AG20443 (cell line): ENCODE results near the gene SCN8A.
"Not testable (repeated sequence)": the region's sequence is repeated elsewhere in the genome, so short reads cannot be mapped to it uniquely, and the experiment has no call there.

ENCODE experiments used
- DNase-seq: peaks from one replicate; pipeline ENCODE4 v3.0.0; 2012; ENCODE audit warnings: low spot score, mixed read lengths

SCN8A gene

DNA sequence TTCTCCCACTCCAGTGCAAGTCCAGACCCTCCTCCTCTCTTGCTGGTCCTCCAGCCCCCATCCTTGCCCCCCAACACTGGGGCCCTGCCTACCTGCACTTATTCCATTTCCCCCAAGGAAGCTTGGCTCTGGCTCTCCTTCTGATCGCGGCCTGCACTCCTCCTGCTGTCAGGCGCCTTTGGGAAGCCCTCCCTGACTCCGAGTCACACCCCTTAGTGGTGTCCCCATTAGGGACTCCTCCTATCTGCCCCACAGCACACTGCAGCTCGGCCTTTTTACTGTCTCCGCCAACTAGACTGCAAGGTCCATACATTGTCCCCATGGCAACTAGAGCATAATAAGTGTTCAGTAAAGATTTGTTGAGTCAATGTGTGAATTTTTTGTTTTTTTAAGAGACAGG, 224.5 kb downstream of the SCN8A start:
- DNase-seq, result no peak

DNA sequence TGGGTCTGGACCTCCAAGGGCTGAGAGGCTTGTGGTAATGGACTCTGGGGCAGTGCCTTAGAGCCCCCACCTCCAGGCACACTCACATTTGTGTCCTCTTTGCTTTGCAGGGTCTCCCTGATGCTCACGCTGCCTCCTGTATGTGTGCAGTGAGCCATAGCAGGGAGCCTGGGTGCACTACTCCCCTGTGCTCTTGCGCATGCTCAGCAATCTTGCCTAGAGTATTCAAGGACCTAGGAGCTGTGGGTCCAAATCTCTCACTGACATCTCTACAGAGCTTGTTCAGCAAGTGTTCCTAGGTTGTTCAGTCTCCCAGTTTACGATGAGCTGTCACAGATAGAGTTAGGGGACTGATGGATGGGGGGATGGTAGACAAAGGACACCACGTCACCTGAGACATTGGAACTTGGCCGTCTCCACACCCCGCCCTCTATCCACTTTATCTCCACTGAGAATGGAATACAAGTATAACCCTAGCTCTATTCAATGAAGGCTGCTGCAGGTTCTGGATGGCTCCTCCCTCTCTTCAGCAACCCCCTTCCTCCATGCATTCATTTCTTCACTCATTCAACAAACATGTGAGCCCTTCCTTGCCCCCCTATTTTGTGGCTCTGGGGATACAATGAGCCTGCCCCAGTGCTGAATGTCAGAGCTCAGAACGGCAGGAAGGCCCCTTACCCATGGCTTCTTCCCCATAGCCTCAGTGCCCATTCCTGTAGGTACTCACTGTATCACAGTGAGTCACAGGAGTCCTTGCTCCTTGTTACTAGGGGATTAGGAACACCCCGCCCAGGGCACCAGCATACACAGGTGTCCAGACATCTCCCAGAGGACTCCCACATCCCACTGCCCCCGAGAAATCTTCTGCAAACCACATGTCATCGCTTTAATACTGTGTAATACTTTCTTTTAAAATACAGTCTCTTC, 226.3 kb downstream of the SCN8A start:
- DNase-seq, result no peak

DNA sequence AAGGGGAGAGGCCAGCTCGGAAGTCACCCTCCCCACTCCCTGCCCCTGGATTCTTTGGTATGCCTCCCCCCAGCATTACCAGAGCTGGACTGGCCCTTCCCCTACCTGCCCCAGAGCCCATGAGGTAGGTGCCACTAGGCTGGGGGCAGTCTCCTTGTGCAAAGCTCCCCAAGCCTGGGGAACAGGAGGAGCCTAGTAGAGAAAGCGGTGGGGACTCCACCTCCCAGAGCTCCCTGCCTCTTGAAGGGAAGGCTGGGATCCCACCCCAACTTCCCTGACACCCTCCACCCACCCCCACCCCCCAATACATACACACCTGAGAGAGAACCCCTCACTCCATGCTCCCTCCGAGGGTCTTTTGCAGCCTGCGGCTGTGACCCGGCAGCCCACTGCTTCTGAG, 227.1 kb downstream of the SCN8A start:
- no peak for DNase-seq

DNA sequence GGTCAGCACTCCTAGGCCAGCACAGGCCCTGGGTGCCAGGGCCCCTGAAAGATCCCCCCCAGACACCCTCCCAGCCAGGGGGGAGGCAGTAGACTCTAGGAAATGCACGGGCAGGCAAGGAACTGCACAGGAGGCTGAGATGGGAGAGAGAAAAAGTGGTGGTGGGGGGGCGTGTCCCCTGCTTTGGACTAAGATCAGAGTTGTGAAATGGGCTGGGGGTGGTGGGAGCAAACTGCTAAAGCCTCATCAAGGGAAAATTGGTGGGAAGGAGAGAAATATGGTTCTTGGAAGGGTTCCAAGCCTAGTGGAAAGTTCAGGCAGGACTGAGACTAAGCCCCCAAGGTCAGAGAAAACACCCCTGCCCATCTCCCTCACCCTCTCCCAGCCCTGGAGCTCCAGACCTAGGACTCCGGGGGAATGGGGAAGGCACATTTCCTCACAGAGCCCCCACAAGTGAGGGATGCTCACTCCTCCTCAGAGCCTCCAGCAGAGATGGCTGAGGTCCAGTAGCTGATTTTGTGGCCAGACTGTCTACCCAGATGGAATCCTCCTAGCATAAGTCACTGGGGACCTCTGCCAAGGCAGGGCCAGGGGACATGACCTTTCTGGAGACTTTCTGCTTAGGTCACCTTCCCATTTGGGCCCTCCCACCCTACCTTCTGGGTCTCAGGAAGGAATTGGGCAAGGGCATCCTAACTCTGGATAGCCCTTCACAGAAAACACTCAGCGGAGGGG, 227.7 kb downstream of the SCN8A start:
- peak; percentile 87 for DNase-seq

DNA sequence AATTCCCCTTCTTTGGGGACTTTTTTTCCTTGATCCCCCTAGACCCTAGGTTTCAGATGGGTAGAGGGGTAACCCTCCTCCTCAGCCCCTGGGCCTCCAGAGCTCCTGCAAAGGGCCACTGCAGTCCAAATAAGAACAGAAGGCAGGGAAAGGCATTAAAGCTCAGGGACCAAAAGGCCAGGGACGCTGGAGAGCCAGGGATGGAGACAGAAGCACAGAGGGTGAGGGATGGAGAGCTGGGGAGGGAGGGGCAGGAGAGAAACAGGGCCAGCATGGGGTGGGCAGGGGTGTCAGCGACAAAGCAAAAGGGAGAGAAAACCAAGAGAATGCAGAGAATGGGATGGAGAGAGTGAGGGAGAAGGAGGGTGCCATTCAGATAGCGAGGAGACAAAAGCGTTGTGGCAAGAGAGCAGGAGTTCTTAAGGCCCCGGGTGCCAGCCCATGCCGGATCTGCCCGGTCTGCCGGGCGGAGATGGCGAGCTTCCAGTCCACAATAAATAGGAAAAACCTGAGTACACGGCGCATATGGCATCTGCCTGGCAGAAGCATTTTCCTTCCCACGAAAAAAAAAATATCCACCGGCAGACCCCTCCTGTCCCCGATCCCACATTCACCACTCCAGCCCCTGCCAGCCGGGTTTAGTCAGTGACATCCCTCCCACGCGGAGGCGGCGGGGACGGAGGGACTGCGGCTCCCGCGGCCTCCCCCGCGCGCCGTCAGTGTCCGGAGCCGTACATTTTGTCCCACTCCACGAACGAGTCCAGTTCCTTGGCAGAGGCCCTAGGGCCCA, 228.9 kb downstream of the SCN8A start:
- peak; percentile 50 for DNase-seq

DNA sequence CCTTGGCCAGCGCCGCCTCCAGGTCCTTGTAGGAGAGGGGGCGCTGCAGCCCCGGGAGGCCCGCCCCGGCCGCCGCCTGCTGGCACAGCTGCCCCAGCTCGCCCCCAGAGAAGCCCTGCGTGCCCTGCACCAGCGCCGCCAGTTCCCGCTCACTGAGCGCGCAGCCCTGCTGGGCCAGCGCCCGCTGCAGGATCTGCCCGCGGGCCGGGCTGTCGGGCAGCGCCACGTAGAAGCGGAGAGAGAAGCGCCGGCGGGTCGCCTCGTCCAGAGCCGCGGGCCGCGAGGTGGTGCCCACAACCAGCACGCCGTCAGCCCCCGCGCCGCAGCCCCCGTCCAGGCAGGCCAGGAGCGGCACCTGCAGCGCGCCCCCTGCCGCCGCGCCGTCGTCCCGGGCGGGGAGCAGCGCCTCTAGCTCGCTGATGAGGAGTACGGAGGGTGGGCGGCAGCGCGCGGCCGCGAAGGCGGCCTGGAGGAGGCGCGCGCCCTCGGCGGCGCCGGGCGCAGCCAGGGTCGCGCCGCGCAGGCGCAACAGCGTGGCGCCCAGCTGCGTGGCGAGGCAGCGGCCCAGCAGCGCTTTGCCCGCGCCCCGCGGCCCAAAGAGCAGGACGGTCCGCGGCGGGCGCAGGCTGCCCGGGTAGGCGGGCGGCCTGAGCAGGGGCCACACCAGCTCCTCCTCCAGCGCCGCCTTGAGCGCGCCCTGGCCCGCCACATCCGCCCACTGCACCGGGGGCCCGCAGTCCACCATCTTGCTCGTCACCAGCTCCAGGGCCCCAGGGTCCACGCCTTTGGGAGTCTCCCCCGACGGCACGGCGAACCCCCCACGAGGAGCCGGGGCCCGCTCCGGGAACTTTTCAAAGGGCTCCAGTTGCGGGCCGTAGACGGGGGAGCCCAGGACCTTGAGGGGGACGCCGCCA, 229.8 kb downstream of the SCN8A start:
- peak; percentile 94 for DNase-seq

DNA sequence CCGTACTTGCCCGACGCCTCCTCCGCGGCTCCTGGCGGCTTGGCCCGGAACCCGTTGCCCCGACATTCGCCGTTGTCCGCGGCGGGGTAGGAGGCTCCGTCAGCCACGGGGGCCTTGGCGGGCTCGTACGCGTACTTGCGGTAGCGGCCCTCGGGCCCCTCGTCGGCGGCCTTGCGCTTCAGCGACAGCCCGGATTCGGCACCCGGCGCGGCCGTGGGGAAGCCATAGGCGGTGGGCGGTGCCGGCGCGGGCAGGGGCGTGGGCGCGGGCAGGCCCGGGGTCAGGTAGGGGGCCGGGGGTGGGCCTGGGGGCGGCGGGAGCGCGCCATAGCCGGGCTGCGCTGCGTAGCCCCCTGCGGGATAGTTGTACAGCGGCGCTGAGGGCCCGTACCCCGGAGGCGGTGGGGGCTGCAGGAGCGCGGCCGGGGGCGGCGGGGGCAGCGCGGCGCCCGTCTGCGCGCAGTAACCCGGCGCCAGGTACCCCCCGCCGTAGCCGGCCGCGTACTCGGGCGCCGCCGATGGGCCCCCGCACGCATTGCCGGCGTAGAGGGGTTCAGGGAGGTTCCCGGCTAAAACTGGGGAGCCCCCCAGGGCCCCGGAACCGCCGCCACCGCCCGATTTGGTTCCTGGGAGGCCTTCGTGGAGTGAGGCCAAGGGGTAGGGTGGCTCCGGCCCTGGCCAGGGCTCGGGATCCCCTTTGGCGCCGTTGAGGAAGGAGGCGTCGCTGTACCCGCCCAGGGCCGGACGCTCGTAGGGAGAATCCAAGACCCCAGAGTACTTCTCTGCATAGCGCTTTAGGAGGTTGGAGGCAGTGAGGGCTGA, 230.6 kb downstream of the SCN8A start:
- peak; percentile 48 for DNase-seq

DNA sequence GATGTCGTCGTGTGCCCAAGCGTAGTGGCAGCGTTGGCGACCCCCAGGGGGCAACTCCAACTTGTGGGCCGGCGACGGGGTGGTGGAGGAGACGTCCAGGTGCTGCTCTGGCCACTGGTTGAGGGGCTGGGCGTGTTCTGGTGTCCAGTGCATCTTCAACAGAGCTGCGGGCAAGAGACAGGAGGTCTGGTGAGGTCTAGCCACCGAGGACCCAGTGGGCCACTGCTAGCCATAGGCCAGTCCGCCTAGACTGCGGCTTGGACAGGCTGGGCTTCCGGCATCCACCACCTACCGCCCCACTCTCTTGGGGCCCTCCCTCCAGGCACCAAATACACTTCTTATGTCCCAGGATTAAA, 231.2 kb downstream of the SCN8A start:
- no peak for DNase-seq

DNA sequence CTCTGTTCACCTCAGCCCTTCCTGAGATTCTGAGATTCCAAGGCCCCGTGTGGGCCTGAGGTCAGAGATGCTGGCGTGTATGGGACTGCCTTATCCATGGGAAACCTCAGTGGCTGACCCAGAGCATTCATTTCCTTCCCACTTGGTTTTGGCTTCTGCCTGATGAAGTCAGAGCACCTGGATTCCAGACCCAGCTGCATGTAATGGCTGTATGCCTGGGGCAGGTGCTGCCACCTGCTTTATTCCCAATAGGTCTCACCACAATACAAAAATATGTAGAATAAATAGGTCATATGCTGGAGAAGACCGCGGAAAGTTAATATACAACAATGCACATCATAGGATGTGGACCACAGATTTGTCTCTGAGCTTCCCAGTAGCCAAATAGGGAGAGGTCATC, 231.9 kb downstream of the SCN8A start:
- DNase-seq, result no peak

DNA sequence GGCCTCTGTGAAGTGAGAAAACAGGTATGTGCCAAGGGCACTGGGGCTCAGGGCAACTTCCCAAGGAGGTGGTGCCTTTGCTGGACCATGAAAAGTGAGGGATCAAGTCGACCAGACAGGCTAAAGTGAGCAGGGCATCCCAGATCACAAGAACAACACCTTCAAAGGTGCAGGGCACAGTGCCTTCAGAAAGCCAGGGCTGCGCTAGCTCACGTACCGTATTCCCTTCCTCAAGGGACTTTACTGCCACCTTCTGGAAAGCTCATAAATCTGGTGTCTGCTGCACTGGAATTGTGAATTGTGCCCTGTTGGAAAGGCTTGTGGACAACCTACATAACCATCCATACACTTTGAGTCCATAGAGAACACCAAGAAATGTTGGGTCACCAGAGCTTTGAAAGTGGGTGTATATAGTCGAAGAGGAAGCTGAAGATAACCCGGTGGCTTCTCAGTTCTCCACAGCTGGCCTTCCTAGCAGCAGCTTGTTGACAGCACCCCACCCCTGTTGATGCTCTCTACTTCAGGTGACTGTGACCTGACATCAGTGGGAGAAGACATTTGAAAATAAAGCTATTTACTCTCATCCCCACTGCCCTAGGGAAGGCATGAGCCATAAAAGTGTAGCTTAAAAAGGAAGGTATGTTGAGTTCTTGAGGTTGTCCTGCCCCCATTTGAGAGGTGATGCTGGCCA, 233.0 kb downstream of the SCN8A start:
- DNase-seq, result peak; percentile 62

DNA sequence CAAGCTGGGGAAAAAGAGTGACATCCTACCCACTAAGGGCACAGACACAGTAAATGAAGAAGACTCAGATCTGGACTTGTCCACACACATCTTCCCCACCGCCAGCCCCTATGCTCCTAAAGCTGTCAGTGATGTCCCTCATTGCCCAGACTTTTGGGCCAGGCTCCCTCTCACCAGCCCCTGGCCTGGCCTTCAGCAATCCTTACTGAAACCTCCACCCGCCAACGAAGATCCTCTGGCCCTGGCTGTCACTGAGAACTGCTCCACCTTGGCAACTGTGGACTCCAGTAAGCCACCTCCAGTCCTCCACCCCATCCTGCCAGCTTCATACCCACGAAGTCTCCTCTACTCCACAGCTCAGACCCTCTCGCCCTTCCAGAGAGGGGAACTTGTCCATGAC, 234.2 kb downstream of the SCN8A start:
- no peak for DNase-seq

DNA sequence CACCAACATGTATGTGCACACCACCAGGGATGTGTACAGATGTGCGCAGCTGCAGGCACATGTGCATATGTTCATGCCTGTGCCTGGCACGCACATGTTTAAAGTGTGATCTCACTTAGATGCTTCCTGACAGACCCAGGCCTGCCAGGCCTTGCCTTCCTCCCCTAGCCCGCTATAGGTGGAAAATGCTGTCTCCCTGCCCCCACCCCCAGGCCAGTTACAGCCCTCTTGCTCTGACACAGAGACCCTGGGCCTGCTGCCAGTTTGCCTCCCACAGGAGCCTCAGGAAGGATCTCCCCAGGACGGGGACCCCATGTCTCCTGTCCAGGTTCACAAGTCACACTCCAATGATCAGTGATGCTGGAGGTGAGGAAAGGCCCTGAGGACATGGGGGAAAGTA, 235.8 kb downstream of the SCN8A start:
- no peak for DNase-seq

DNA sequence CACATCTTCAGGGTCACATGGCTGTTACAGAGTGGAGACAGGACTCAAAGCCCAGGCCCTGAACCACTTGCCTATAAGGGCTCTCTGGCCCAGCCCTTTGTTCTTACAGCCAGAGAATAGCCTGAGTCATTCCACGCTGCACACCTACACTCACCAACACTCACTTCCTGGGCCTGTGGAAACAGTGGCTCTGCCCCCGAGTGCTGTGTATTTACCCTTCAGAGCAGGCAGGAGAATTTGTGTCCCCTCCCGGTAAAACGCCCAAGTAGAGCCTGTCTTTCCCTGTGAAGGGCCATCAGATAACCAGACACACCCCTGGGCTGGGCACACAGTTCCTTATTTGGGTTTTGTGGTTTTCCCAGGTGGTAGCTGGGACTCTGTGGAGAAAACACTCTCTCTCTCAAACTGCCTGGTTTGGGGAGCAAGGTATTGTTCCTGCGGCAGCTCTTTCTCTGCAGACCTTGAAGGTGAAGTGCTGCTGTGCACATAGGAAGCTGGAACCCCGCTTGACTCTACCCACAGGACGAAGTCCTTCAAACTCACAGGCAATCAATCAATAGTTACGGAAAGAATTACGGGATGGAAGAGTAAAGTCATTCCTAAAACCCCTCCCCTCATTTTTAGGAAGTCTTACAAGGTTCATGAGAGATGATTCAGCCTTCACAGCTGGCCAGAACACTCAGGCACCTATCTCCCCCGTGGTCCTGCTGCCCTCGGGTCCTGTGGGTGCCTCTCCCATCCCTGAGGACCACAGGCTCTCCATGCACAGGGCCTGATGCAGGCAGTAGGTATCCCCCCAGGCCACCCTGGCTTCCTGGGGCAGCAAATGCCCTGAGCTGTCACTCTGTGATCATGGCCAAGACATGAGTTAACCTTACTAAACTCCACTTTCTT, 237.1 kb downstream of the SCN8A start:
- no peak for DNase-seq

DNA sequence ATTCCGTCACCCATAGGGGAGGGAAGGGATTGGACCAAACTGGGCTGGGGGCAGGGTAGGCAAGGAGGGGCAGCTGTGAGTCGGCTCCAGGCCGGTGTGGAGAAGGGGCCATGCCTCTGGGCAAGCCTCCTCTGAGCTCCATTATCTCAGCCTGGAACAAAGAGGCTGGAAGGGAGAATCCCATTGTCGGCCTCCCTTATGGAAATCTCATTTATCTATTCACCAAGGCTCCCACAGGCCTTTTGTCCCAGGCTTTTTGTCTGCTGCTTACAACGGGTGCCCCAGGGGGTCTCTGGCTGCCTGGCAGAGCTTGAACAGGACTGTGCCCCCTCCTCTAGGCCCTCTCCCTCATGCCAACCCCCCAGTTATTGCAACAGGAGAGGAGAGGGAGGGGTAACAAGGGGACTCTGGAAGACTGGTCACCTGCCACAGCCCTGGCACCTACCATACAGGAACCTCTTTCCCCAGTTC, 238.0 kb downstream of the SCN8A start:
- DNase-seq, result no peak

DNA sequence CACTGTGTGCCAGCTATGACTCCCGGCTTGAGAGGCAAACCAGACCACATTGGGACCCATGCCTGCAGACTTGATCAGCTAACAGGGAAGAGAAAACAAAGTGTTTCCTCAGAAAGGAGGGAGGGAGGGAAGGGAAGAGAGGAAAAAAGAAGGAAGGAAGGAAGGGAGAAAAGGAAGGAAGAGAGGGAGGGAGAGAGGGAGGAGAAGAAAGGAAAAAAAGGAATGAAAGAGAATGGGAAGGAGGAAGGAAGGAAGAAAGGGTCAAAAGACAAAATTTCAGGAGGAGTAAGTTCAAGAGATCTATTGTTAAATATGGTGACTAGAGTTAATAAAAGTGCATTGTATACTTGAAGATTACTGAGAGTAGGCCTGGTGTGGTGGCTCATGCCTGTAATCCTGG, 238.6 kb downstream of the SCN8A start:
- DNase-seq, result no peak

DNA sequence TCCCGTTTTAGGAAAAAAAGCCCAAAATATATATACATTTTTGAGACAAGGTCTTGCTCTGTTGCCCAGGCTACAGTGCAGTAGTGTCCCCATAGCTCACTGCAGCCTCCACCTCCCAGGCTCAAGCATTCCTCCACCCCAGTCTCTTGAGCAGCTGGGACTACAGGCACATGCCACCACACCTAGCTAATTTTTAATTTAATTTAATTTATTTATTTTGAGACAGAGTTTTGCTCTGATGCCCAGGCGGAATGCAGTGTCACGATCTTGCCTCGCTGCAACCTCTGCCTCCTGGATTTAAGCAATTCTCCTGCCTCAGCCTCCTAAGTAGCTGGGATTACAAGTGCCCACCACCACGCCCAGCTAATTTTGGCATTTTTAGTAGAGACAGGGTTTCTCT, 240.8 kb downstream of the SCN8A start:
- not testable (repeated sequence) for DNase-seq

DNA sequence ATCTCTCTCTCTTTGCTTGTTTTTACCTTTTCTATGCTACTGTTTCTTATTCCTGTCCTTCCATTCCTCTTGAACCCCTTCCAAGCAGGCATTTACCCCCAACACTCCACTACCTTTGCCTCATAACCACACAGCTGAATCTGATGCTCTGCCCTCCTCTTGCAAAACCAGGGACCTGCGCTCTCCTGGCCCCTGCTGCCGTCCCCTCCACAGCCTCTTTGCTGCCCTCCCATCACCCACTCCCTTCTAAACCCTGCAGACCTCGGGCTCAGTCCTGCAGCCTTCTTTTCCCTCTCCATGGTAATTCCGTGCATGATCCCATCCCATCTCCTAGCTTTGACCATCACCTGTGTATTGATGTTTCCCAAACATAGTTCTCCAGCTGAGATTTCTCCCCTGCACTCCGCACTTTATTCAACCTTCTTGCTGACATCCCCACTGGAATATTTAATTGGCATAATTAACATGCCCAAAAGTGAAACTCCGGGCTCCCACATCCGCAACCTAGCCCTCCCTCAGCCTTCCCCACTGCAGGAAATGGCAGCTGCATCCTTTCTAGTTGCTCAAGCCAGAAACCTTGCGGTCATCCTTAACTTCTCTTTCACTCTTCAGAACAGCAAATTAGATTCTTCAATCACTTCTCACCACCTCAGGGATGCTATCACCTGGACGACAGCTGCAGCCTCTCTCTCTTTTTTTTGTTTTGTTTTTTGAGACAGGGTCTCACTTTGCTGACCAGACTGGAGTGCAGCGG, 241.5 kb downstream of the SCN8A start:
- no peak for DNase-seq
